Endothelial cell of umbilical vein (primary cell): ENCODE data around the gene AP3S1. TPM values are rescaled to one million over a fixed set of nuclear protein-coding genes. Genes with fewer than 3 reads are reported as not detected.

ENCODE experiments used
- BruUV-seq: library from RNA; stranded (reverse); fragments of 400-500 nt; replicated peaks from 2 replicates; lab custom pipeline; 2021; lab: Mats Ljungman, UMichigan
- CTCF ChIA-PET: fragments of 300-600, 350-600 bp; sonication (Branson Sonifier 250); formaldehyde crosslinking; loops from one replicate; lab custom pipeline; 2021; ENCODE audit warnings: antibody characterized with exemption, inconsistent platforms; lab: Charles Lee
- POLR2A ChIA-PET: fragments of 300-600, 350-600 bp; sonication (Branson Sonifier 250); formaldehyde crosslinking; loops from one replicate; lab custom pipeline; 2021; ENCODE audit warnings: antibody characterized with exemption, inconsistent platforms; lab: Charles Lee
- DNase-seq: peaks from one replicate; pipeline ENCODE4 v3.0.0-alpha.2; 2011; ENCODE audit warnings: low read depth, low spot score
- FAIRE-seq: peaks from 2 replicates; lab custom pipeline; 2011; peaks lifted over from hg19 to GRCh38; lab: Jason Lieb, UNC
- H2AFZ ChIP-seq: 2 replicates; pipeline ENCODE4 v1.6.0; 2012; ENCODE audit warnings: low read depth, low read length, control low read depth, inconsistent platforms
- H3K27ac ChIP-seq: 2 replicates; pipeline ENCODE4 v1.5.1; 2011; ENCODE audit warnings: low read depth, mild to moderate bottlenecking, control low read depth, low read length, moderate library complexity; ENCODE audit not compliant: insufficient read depth
- H3K27me3 ChIP-seq, 2 experiments: 2 replicates each; pipeline versions ENCODE4 v1.6.0 to v1.6.1; 2011; ENCODE audit warnings: low read length in 2 of 2, mixed read lengths in 1 of 2; ENCODE audit not compliant: control insufficient read depth in 2 of 2, insufficient read depth in 2 of 2
- H3K36me3 ChIP-seq, 2 experiments: 2 replicates in 1 of 2; 3 replicates in 1 of 2; pipeline ENCODE4 v1.5.1; 2011; ENCODE audit warnings: low read length in 2 of 2, mild to moderate bottlenecking in 1 of 2, moderate library complexity in 1 of 2; ENCODE audit not compliant: control insufficient read depth in 2 of 2, insufficient read depth in 2 of 2; ENCODE audit errors: extremely low read depth in 1 of 2
- H3K4me1 ChIP-seq: 3 replicates; pipeline ENCODE4 v1.5.1; 2011; ENCODE audit warnings: mild to moderate bottlenecking, low read length; ENCODE audit not compliant: control insufficient read depth, insufficient read depth; ENCODE audit errors: extremely low read depth
- H3K4me2 ChIP-seq: 2 replicates; pipeline ENCODE4 v1.6.1; 2011; ENCODE audit warnings: low read length, control low read depth, mixed read lengths; ENCODE audit not compliant: insufficient read depth
- H3K4me3 ChIP-seq, 3 experiments: fragments of 200-600 bp in 1 of 3; sonication (generic), shearing (Covaris generic) in 1 of 3; replicated peaks in 1 of 3; 2 replicates each; pipeline ENCODE4 v1.5.1; 2011 to 2016; ENCODE audit warnings: control low read depth in 3 of 3, low read length in 3 of 3, mild to moderate bottlenecking in 2 of 3, inconsistent platforms in 1 of 3, low read depth in 1 of 3, moderate library complexity in 1 of 3; ENCODE audit not compliant: insufficient read depth in 1 of 3
- H3K79me2 ChIP-seq: 2 replicates; pipeline ENCODE4 v1.6.0; 2012; ENCODE audit warnings: low read length, inconsistent platforms; ENCODE audit not compliant: control insufficient read depth, insufficient read depth
- H3K9ac ChIP-seq: replicated peaks from 2 replicates; pipeline ENCODE3; 2011; ENCODE audit warnings: low read length, control low read depth; ENCODE audit not compliant: insufficient read depth; ENCODE audit errors: extremely low read depth
- H3K9me1 ChIP-seq: replicated peaks from 3 replicates; pipeline ENCODE4 v1.6.0; 2011; ENCODE audit warnings: mild to moderate bottlenecking, low read length; ENCODE audit not compliant: control insufficient read depth, insufficient read depth; ENCODE audit errors: extremely low read depth
- H3K9me3 ChIP-seq: replicated peaks from 2 replicates; pipeline ENCODE4 v1.5.1; 2012; ENCODE audit warnings: low read length, inconsistent platforms; ENCODE audit not compliant: control insufficient read depth, insufficient read depth
- H4K20me1 ChIP-seq: replicated peaks from 2 replicates; pipeline ENCODE3; 2011; ENCODE audit warnings: mild to moderate bottlenecking, low read length; ENCODE audit not compliant: control insufficient read depth, insufficient read depth; ENCODE audit errors: extremely low read depth
- EZH2 ChIP-seq: IDR thresholded peaks from 2 replicates; pipeline ENCODE4 v1.6.1; 2012; ENCODE audit warnings: borderline replicate concordance, low read depth, mild to moderate bottlenecking, moderate library complexity, low read length, inconsistent platforms; ENCODE audit not compliant: severe bottlenecking
- FOS ChIP-seq: IDR thresholded peaks from 2 replicates; pipeline ENCODE4 v1.6.1; 2011; ENCODE audit warnings: mild to moderate bottlenecking, low read length, moderate library complexity, borderline replicate concordance; ENCODE audit not compliant: insufficient read depth
- GATA2 ChIP-seq: IDR thresholded peaks from 2 replicates; pipeline ENCODE4 v1.7.0; 2011; ENCODE audit warnings: low read depth, mild to moderate bottlenecking, moderate library complexity, mixed read lengths, low read length; ENCODE audit not compliant: insufficient read length, insufficient read depth
- JUN ChIP-seq: IDR thresholded peaks from 2 replicates; pipeline ENCODE4 v1.6.1; 2011; ENCODE audit warnings: borderline replicate concordance, low read depth; ENCODE audit not compliant: insufficient read length, insufficient read depth
- MYC ChIP-seq: IDR thresholded peaks from one replicate; pipeline ENCODE4 v1.6.1; 2011; ENCODE audit warnings: mild to moderate bottlenecking, low read depth, low read length
- POLR2A ChIP-seq: IDR thresholded peaks from 2 replicates; pipeline ENCODE4 v1.6.1; 2012; ENCODE audit warnings: low read depth, mild to moderate bottlenecking, control low read depth, low read length
- POLR2AphosphoS5 ChIP-seq: IDR thresholded peaks from 2 replicates; pipeline ENCODE4 v1.6.1; 2012; ENCODE audit warnings: low read depth, mild to moderate bottlenecking, control low read depth, low read length, moderate library complexity; ENCODE audit not compliant: insufficient read depth
- dilution Hi-C: fragments of 300-500 bp; cut with MboI; formaldehyde crosslinking; loops from one replicate; pipeline ENCODE4 v1.15.0; 2019; ENCODE audit warnings: low sequenced_read_pairs; ENCODE audit not compliant: extremely low pct_ligation_motif_present
- intact Hi-C: fragments of 100-400 bp; cut with micrococcal nuclease; formaldehyde crosslinking; loops from one replicate; pipeline ENCODE4 v1.10.0; 2022
- polyA plus RNA-seq, 4 experiments: library from polyadenylated mRNA; depleted of rRNA in 3 of 4; stranded (reverse) in 3 of 4; unstranded in 1 of 4; fragments of >200 nt; gene quantifications; 2 replicates each; pipeline versions ENCODE4 v1.2.1 to v1.2.3, GENCODE V29; 2011 to 2012; ENCODE audit warnings: missing spikeins in 1 of 4
- total RNA-seq: library from RNA; stranded (reverse); gene quantifications from 2 replicates; pipeline ENCODE4 v1.2.3, GENCODE V29; 2021
- TF ChIP-seq, protein P1 (sequence below), 2 donors: IDR thresholded peaks; 1 replicate in 1 of 2; 2 replicates in 1 of 2; pipeline ENCODE4 v1.5.1; 2011; ENCODE audit warnings: low read length in 2 of 2, mild to moderate bottlenecking in 2 of 2, moderate library complexity in 2 of 2, control low read depth in 1 of 2, inconsistent platforms in 1 of 2, low read depth in 1 of 2; ENCODE audit not compliant: insufficient read depth in 1 of 2; ENCODE audit errors: extremely low read depth in 1 of 2
- TF ChIP-seq, protein P2 (sequence below): IDR thresholded peaks from 2 replicates; pipeline ENCODE4 v1.6.1; 2011; ENCODE audit not compliant: insufficient read depth, insufficient read length

Gene AP3S1
- total and polyA plus RNA-seq, 2 donors (not counting 3 experiments of a cell fraction or from before 2014, with no cell fraction given), result 26.5 to 85.7 TPM

DNA sequence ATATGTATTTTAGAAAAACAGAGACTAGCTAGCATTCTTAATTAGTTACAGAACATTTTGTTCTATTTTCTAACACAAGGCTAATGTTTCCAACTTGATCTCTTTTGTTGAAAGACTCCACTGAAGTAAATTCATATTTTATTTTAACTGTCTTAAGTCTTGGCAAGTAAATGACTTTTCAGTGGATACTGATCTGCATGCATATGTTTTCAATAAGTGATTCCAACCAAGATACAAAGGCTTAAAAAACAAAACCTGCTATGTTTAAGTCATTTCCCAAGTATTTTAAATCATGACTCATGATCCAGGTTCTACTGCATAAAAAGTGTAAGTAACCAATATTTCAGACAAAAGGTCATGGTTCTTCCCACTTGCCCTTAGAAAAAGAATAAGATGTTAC is 31.0 kb upstream of the AP3S1 start:
- dilution Hi-C loops, result no loop called here

DNA sequence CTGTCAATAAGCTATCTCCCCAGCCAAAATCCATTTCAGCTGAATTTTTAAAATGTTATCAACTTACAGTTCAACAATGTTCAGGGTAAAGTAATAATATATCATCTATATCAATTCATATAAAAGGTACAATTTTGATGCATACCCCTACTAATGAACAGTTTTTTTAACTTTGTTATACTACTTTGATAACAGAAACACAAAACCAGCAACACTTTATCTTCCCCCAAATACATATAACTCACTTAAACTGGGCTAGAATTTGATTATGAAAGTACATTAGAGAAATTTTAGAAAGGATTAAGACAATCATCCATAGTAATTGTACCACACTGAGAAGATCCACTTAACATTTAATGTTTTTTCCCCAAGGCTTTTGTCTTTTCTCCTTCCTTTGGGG is 30.3 kb upstream of the AP3S1 start:
- peaks cover 23% of the 10 kb centered on the region for H3K4me1 ChIP-seq
- H3K36me3 ChIP-seq, result no peaks in the 10 kb centered on the region
- H3K4me3 ChIP-seq, result no peak overlapping the region
- ChIA-PET POLR2A (no interaction called here), CTCF (interaction anchor here (2.0 kb wide), 1 partner anchor 20 kb away, joined by 4 read pairs; no protein-coding TSS in a partner anchor)
- H3K9me1 ChIP-seq, result no peaks in the 10 kb centered on the region
- no peaks in the 10 kb centered on the region for H3K79me2 ChIP-seq
- H3K9ac ChIP-seq, result no peak overlapping the region
- intact Hi-C loops (no loop called here), dilution Hi-C loops (no loop called here)
- H3K27me3 ChIP-seq, result peaks cover 21 to 26% of the 10 kb centered on the region in 2 experiments
- no peaks in the 10 kb centered on the region for H3K9me3 ChIP-seq
- no peak overlapping the region for H3K4me2 ChIP-seq
- no peak for DNase-seq
- H2AFZ ChIP-seq, result no peak overlapping the region
- TF ChIP-seq, protein P1, sequence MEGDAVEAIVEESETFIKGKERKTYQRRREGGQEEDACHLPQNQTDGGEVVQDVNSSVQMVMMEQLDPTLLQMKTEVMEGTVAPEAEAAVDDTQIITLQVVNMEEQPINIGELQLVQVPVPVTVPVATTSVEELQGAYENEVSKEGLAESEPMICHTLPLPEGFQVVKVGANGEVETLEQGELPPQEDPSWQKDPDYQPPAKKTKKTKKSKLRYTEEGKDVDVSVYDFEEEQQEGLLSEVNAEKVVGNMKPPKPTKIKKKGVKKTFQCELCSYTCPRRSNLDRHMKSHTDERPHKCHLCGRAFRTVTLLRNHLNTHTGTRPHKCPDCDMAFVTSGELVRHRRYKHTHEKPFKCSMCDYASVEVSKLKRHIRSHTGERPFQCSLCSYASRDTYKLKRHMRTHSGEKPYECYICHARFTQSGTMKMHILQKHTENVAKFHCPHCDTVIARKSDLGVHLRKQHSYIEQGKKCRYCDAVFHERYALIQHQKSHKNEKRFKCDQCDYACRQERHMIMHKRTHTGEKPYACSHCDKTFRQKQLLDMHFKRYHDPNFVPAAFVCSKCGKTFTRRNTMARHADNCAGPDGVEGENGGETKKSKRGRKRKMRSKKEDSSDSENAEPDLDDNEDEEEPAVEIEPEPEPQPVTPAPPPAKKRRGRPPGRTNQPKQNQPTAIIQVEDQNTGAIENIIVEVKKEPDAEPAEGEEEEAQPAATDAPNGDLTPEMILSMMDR (IDR thresholded peaks at IDR 0.05; ENCODE audit: extremely low read depth in 1 of 2, insufficient read depth in 1 of 2, low read depth in 1 of 2, low read length in 2 of 2), result no peak
- TF ChIP-seq JUN (no peak), POLR2AphosphoS5 (no peak), POLR2A (no peak), EZH2 (no peak), MYC (no peak), GATA2 (no peak)
- BruUV-seq, result no TSS peak
- no peaks in the 10 kb centered on the region for H4K20me1 ChIP-seq
- no peak for FAIRE-seq
- no peak overlapping the region for H3K27ac ChIP-seq

More for the DNA sequence above, 31.0 kb upstream of the AP3S1 start:
- H3K27me3 ChIP-seq, result peaks cover 18 to 21% of the 10 kb centered on the region in 2 experiments
- no peak overlapping the region for H3K4me3 ChIP-seq
- no peaks in the 10 kb centered on the region for H4K20me1 ChIP-seq
- FAIRE-seq (peak; percentile 75), DNase-seq (peak; percentile 20)
- no TSS peak for BruUV-seq
- peak overlapping the region; percentile 74 for H3K4me2 ChIP-seq
- H3K9ac ChIP-seq, result no peak overlapping the region
- H3K4me1 ChIP-seq, result peaks cover 22% of the 10 kb centered on the region
- no peaks in the 10 kb centered on the region for H3K9me1 ChIP-seq
- CTCF ChIA-PET, result interaction anchor here (1.0 to 2.0 kb wide), 4 partner anchors 8 to 257 kb away, joined by 3 to 4 read pairs (median 4); no protein-coding TSS in a partner anchor
- H3K36me3 ChIP-seq, result no peaks in the 10 kb centered on the region
- TF ChIP-seq, protein P2, sequence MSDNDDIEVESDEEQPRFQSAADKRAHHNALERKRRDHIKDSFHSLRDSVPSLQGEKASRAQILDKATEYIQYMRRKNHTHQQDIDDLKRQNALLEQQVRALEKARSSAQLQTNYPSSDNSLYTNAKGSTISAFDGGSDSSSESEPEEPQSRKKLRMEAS, result no peak
- TF ChIP-seq FOS (peak; percentile 58), POLR2AphosphoS5 (no peak), MYC (no peak), GATA2 (peak; percentile 35), JUN (peak; percentile 23), EZH2 (no peak)
- H3K9me3 ChIP-seq, result no peaks in the 10 kb centered on the region
- H3K27ac ChIP-seq, result no peak overlapping the region
- intact Hi-C loops, result loop anchor here (1.0 kb wide), 1 partner anchor 31 kb away; the partner anchor contains the start of genes AP3S1 and ATG12
- no peak overlapping the region for H2AFZ ChIP-seq
- no peaks in the 10 kb centered on the region for H3K79me2 ChIP-seq
- POLR2A ChIA-PET, result no interaction called here
